Osteocyte (in vitro differentiated cells): ENCODE results near the gene SLX4IP. TPM values are rescaled to one million over a fixed set of nuclear protein-coding genes. Genes with fewer than 3 reads are reported as not detected.

ENCODE experiments used
- DNase-seq: peaks from one replicate; pipeline ENCODE4 v3.0.0; 2021; ENCODE audit warnings: mixed read lengths; ENCODE audit not compliant: unreplicated experiment; ENCODE audit errors: extremely low spot score
- H3K27ac Mint-ChIP-seq: one replicate; pipeline ENCODE4 v1.8.0; 2021; ENCODE audit warnings: mild to moderate bottlenecking, mixed read lengths; ENCODE audit not compliant: unreplicated experiment
- H3K27me3 Mint-ChIP-seq: one replicate; pipeline ENCODE4 v1.8.0; 2021; ENCODE audit warnings: mixed read lengths; ENCODE audit not compliant: unreplicated experiment
- H3K36me3 Mint-ChIP-seq: one replicate; pipeline ENCODE4 v1.8.0; 2021; ENCODE audit warnings: mixed read lengths; ENCODE audit not compliant: unreplicated experiment
- H3K4me1 Mint-ChIP-seq: one replicate; pipeline ENCODE4 v1.8.0; 2021; ENCODE audit warnings: mixed read lengths; ENCODE audit not compliant: unreplicated experiment
- H3K4me3 Mint-ChIP-seq: one replicate; pipeline ENCODE4 v1.8.0; 2021; ENCODE audit warnings: mild to moderate bottlenecking, moderate library complexity, mixed read lengths; ENCODE audit not compliant: unreplicated experiment
- H3K9me3 Mint-ChIP-seq: one replicate; pipeline ENCODE4 v1.8.0; 2021; ENCODE audit warnings: mixed read lengths; ENCODE audit not compliant: unreplicated experiment
- total RNA-seq: library from RNA; stranded (reverse); gene quantifications from 2 replicates; pipeline ENCODE4 v1.2.1, GENCODE V29; 2021
- TF ChIP-seq, protein P1 (sequence below): fragments of 200-600 bp; sonication (generic); IDR thresholded peaks from 2 replicates; pipeline ENCODE4 v1.5.0; 2021; ENCODE audit warnings: antibody characterized with exemption, mild to moderate bottlenecking, moderate library complexity

The SLX4IP gene
- total RNA-seq, 1 donor from 2014 or later, result 5.4 TPM

DNA sequence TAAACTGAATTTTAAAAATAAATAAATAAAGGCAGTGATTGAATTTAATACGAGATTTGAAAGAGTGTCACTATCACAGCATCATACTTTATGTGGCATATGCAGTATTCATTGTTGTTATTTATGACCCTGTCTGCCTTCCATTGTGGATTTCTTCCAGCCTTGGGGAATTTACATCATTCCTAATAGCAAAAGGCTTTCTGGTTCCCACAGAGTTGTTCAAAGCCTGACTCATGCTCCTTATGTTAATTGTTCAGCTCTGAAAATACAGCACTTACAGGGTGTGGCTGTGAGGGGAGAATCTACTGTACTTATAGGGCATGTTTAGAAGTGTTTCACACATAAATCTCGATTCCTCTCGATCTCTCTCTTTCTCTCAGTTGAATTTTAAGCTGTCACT, 184.3 kb downstream of the SLX4IP start:
- Mint-ChIP-seq H3K27ac (peak overlapping the region; percentile 96), H3K4me1 (peaks cover 63% of the 10 kb centered on the region), H3K9me3 (no peaks in the 10 kb centered on the region), H3K27me3 (no peaks in the 10 kb centered on the region), H3K4me3 (no peak overlapping the region), H3K36me3 (peaks cover 8% of the 10 kb centered on the region)
- no peak for DNase-seq
- TF ChIP-seq, protein P1, sequence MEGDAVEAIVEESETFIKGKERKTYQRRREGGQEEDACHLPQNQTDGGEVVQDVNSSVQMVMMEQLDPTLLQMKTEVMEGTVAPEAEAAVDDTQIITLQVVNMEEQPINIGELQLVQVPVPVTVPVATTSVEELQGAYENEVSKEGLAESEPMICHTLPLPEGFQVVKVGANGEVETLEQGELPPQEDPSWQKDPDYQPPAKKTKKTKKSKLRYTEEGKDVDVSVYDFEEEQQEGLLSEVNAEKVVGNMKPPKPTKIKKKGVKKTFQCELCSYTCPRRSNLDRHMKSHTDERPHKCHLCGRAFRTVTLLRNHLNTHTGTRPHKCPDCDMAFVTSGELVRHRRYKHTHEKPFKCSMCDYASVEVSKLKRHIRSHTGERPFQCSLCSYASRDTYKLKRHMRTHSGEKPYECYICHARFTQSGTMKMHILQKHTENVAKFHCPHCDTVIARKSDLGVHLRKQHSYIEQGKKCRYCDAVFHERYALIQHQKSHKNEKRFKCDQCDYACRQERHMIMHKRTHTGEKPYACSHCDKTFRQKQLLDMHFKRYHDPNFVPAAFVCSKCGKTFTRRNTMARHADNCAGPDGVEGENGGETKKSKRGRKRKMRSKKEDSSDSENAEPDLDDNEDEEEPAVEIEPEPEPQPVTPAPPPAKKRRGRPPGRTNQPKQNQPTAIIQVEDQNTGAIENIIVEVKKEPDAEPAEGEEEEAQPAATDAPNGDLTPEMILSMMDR, result no peak

GRCh38 chr20:10621149-10621548, 186.0 kb downstream of the SLX4IP start:
- H3K36me3 Mint-ChIP-seq, result peaks cover 4% of the 10 kb centered on the region
- peaks cover 80% of the 10 kb centered on the region for H3K4me1 Mint-ChIP-seq
- H3K4me3 Mint-ChIP-seq, result no peak overlapping the region
- TF ChIP-seq, protein P1, result no peak
- peak overlapping the region; percentile 96 for H3K27ac Mint-ChIP-seq
- no peaks in the 10 kb centered on the region for H3K27me3 Mint-ChIP-seq
- no peak for DNase-seq
- H3K9me3 Mint-ChIP-seq, result no peaks in the 10 kb centered on the region

- H3K4me1 Mint-ChIP-seq, result peaks cover 97% of the 10 kb centered on the region
- H3K9me3 Mint-ChIP-seq, result no peaks in the 10 kb centered on the region
- TF ChIP-seq, protein P1, result no peak
- H3K27me3 Mint-ChIP-seq, result no peaks in the 10 kb centered on the region
- H3K4me3 Mint-ChIP-seq, result no peak overlapping the region
- H3K27ac Mint-ChIP-seq, result peak overlapping the region; percentile 96
- peaks cover 4% of the 10 kb centered on the region for H3K36me3 Mint-ChIP-seq
- no peak for DNase-seq
These were observed 187.7 kb downstream of the SLX4IP start for GRCh38 chr20:10622657-10623418.

DNA sequence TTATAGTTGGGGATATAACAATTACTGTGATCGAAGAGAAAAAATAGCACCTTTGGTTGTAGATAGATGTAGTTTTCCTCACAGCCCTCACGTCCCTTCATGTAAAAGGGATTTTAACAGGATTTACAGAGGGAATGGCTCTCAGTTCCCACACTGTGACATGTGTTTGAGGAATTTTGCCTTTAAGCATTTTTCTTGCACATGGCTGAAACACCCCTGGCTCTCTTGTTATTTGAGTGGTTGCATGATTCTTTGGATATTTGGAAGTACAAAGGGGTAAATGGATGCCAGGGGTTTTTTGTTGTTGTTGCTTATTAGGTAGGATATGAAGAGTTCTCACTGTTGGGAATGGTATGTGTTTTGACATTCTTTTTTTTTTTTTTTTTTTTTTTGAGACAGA, 190.5 kb downstream of the SLX4IP start:
- DNase-seq, result no peak
- H3K36me3 Mint-ChIP-seq, result peaks cover 4% of the 10 kb centered on the region
- H3K4me1 Mint-ChIP-seq, result peaks cover 97% of the 10 kb centered on the region
- H3K27ac Mint-ChIP-seq, result peak overlapping the region; percentile 93
- no peaks in the 10 kb centered on the region for H3K9me3 Mint-ChIP-seq
- no peaks in the 10 kb centered on the region for H3K27me3 Mint-ChIP-seq
- H3K4me3 Mint-ChIP-seq, result no peak overlapping the region
- TF ChIP-seq, protein P1, result no peak

GRCh38 chr20:10626896-10627295, 191.8 kb downstream of the SLX4IP start:
- no peak overlapping the region for H3K4me3 Mint-ChIP-seq
- no peaks in the 10 kb centered on the region for H3K9me3 Mint-ChIP-seq
- peaks cover 4% of the 10 kb centered on the region for H3K36me3 Mint-ChIP-seq
- H3K27ac Mint-ChIP-seq, result peak overlapping the region; percentile 93
- no peaks in the 10 kb centered on the region for H3K27me3 Mint-ChIP-seq
- no peak for DNase-seq
- H3K4me1 Mint-ChIP-seq, result peaks cover 93% of the 10 kb centered on the region
- TF ChIP-seq, protein P1, result no peak
